GM19035 (cell line): ENCODE results near the gene IL3RA.
"Not testable (repeated sequence)": the region's sequence is repeated elsewhere in the genome, so short reads cannot be mapped to it uniquely, and the experiment has no call there.

Source experiments
- ATAC-seq: cut with Tn5 transposase; IDR thresholded peaks from one replicate; pipeline ENCODE4 v1.9.1; 2021; ENCODE audit not compliant: unreplicated experiment

The IL3RA gene

DNA sequence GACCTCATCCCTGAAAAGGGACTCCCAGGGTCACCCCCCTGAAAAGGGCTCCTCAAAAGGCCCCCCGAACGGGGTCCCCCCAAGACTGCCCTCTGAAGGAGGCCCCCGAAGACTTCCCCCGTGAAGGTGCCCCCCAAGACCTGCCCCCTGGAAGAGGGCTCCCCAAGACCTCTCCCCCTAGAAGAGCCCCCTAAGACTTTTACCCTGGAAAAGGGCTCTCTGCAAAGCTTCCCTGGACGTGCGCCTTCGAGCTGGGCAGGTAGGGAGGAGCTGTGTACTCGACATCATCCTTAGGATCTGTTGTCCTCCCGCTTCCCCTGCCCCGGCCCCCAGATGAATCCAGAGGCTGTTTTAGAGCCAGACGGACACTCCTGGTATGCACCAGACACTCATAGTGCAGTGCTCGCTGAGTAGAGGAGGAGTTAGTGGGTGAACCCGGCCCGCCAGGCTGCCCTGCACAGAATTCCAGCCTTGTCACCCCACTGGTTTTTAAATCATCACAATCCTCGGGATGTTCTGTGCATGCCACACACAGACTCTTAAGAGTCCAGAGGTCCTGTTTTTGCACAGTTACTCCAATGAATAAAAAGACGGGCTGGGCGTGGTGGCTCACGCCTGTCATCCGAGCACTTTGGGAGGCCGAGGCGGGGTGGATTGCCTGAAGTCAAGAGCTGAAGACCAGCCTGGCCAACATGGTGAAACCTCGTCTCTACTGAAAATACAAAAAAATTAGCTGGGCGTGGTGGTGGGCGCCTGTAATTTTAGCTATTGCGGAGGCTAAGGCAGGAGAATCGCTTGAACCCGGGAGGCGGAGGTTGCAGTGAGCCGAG, 61.1 kb downstream of the IL3RA start:
- ATAC-seq, result no peak

DNA sequence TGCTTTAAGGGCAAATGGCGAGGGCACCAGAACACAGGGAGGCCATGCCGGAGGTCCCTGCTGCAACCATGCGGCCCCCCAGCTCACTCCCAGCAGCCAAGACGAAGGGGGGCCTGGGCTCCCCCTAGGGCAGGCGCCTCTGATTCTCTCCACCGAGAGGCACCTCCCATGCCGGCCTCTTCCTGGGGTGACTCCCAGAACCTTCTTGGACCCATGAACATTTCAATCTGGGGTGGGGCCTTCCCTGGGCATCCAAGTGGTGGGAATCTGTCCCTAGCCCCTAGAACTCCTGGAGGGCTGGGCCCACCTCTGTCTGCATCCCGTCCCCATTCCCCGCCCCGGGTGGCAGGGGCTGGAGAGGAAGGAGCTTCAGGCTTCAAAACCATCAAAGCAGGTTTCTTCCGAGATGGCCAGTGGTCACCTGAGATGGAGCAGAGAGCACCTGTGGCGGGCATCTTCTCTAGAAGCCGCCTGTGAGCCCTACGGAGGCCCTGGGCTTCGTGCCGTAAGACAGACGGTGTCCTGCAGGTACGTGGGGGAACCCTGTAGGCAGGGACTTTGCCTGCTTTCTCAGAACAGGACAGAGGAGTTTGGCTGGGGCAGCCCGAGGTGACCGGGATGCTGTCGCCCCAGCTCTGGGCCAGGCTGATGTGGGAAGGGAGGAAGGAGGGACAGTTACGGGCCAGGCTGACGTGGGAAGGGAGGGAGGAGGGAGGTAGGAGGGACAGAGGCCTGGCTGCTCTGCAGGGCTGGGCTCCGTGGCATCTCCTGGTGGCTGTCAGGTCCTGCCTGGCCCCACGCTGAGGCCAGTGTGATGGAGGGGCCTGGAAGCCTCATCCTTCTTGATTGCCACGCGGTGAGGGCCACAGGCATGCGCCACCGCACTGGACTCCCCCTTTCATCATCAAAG, 62.1 kb downstream of the IL3RA start:
- no peak for ATAC-seq

DNA sequence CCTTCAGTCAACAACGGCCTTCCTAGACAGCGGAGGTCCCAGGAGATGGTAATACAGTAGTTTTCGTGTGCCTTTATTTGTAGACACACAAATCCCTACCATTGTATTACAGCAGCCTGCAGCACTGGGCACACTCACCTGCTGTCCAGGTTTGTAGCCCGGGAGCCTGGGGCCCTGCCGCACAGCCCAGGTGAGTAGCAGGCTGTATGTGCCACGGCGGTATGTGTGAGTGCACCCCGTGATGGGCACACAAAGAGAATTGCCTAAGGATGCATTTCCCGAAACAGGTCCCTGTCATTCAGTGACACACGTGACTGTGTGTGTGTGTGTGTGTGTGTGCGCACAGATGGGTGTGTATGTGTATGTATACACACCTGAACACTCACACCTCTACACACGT, 63.5 kb downstream of the IL3RA start:
- no peak for ATAC-seq

DNA sequence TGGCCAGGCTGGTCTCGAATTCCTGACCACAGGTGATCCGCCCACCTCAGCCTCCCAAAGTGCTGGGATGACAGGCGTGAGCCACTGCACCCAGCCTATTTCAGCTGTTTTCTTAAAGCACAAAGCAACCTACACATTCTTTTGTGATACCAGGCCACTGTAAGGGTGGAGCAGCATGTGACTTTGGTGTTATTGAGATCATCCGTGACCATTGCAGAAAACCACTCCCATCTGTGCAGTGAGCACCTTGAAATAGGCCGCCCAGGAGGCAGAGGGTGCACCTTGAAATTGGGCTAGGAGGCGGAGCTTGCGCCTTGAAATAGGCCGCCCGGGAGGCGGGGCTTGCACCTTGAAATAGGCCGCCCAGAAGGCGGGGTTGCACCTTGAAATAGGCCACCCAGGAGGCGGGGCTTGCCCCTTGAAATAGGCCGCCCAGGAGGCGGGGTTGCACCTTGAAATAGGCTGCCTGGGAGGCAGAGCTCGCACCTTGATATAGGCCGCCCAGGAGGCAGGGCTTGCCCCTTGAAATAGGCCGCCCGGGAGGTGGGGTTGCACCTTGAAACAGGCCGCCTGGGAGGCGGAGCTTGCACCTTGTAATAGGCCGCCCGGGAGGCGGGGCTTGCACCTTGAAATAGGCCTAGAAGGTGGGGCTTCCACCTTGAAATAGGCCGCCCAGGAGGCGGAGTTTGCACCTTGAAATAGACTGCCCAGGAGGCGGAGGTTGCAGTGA, 64.3 kb downstream of the IL3RA start:
- no peak for ATAC-seq

DNA sequence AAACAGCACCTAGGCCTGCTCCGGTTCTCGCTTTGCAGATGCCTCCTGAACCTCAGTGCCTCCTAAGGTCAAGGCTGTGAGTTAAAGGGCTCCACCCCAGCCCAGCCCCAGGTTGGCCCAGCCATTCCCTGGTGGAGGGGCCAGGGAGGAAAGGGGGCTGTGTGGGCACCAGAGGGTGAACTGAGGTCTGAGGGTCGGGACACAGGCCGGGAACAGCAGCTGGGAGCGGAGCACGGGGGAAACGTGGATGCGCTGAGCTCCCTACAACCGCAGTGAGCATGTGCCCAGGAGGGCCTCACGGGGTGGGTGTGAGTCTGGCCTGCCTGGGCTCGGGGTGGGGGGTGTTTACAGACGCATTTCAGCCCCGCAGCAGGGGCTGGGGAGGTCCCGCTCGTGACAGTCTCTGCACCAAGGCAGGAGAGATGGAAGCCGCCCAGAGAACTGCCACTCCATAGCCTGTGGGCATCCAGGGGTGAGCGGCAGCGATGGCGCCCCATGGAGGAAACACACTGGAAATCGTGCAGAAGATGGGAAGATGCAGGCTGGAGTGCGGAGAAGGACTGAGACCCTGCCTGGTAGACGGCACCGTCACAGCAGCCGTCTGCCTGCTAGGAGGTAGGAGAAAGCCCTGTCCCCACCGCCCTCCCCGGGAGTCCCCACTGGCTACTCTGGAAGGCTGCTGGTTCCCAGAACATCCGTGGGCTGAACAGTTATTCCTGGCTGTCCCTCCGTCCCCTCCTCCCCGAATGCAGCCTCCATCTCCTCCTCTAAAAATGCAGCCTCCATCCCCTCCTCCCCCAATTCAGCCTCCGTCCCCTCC, 65.2 kb downstream of the IL3RA start:
- ATAC-seq, result no peak

DNA sequence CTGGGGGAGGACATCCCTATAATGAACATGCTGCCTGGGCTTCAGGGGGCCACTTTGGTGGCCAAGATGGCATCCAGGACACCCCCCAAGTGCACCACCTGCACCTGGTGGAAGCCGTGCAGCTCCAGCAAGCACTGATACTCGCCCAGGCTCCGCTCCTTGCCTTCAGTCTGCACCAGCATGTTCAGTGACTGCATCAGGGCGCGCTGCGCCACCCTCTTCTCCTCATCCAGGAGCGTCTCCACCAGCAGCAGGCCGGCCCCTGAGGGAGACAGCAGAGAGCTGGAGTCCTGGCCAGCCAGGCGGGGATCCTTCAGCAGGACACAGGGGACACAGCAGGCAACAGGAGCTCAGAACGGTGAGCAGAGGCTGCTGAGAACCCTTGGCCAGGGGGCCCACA, 66.6 kb downstream of the IL3RA start:
- no peak for ATAC-seq

DNA sequence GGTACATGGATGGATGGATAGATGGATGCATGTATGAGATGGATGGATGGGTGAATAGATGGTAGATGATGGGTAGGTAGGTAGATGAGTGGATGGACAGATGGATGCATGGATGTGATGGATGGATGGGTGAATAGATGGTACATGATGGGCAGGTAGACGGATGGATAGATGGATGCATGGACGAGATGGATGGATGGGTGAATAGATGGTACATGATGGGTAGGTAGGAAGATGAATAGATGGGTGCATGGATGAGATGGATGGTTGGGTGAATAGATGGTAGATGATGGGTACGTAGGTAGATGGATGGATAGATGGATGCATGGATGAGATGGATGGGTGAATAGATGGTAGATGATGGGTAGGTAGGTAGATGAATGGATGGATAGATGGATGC, 67.3 kb downstream of the IL3RA start:
- ATAC-seq, result not testable (repeated sequence)

DNA sequence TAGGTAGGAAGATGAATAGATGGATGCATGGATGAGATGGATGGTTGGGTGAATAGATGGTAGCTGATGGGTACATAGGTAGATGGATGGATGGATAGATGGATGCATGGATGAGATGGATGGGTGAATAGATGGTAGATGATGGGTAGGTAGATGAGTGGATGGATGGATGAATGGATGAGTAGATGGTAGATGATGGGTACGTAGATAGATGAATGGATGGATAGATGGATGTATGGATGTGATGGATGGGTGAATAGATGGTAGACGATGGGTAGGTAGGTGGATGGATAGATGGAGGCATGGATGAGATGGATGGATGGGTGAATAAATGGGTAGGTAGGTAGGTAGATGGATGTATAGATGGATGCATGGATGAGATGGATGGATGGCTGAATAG, 69.2 kb downstream of the IL3RA start:
- not testable (repeated sequence) for ATAC-seq

DNA sequence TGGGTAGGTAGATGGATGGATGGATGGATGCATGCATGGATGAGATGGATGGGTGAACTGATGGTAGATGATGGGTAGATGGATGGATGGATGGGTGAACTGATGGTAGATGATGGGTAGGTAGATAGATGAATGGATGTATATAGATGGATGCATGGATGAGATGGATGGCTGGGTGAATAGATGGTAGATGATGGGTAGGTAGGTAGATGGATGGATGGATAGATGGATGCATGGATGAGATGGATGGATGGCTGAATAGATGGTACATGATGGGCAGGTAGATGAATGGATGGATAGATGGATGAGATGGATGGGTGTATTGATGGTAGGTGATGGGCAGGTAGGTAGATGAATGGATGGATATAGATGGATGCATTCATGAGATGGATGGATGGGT, 70.5 kb downstream of the IL3RA start:
- ATAC-seq, result no peak

DNA sequence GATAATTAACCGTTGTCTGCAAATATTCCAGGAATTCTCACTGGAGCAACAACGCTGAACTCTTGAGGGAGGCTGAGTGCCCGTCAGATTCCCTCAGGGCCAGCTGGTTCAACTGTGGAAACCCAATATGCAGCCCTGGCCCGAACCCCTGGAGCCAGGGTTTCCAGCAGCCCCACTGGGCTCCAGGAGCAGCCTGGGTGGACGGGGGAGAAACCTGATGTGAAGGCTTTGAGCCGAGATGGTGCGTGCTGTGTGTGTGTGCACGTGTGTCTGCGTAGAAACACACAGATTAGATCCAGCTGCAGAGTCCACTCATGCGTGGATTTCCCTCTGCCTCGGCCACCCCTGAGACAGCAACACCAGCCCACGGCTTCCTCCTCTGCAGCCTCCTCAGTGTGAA, 74.7 kb downstream of the IL3RA start:
- ATAC-seq, result no peak

DNA sequence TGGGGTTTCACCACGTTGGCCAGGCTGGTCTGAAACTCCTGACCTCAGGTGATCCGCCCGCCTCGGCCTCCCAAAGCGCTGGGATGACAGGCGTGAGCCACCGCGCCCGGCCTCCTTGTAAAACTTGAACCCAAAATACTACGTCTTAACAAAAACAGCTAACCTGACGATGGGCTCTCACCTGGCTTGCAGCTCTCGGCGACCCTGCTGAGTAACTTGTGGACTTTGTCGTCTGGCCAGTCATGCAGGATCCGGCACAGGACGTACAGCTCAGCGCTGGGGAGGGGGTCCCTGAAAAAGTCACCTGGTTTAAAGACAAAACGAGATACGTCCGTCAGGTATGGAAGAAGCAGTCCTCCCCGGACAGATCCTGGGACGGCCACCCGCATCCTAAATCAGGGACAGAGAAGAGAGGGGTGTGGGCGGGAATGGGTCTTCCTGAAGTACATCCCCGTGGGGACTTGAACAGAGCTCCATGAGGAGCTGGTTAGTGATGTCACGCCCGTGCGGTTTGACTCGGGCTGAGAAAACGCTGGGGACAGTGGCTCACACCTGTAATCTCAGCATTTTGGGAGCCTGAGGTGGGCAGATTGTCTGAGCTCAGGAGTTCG, 76.1 kb downstream of the IL3RA start:
- ATAC-seq, result no peak

DNA sequence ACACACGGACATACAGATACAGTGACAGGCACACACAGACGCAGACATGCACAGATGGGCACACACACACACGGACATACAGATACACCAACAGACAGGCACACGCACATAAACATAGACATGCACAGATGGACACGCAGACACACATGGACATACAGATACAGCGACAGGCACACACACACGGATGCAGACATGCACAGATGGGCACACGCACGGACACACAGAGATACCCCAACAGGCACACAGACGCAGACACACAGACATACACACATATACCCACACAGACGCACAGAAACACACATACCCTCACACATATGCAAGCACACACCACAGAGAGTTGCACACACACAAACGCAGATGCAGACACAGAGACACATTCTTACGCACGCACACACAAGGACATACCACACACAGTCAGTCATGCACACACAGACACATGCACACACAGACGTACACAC, 79.8 kb downstream of the IL3RA start:
- ATAC-seq, result no peak

DNA sequence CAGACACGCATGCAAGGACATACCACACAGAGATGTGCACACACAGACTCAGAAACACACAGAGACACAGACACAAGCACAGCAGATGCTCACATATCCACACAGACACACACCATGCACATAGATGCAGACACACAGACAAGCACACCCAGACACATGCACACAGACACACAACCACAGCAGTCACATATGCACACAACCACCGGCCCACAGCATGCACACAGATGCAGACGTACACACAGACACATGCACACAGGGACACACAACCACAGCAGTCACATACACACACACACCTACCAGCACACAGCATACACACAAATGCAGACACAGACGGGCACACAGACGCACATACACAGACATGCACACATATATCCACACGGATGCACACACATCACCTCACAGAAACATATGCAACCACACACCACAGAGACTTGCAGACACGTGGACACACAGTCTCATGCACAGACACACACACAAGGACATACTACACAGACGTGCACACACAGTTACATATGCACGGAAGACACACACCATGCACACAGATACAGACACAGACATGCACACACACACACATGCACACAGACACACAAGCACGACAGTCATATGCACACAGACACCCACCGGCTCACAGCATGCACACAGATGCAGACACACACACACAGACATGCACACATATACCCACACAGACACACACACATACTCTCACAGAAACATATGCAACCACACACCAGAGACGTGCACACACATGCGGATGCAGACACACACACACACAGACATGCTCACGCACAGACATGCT, 80.6 kb downstream of the IL3RA start:
- ATAC-seq, result no peak

DNA sequence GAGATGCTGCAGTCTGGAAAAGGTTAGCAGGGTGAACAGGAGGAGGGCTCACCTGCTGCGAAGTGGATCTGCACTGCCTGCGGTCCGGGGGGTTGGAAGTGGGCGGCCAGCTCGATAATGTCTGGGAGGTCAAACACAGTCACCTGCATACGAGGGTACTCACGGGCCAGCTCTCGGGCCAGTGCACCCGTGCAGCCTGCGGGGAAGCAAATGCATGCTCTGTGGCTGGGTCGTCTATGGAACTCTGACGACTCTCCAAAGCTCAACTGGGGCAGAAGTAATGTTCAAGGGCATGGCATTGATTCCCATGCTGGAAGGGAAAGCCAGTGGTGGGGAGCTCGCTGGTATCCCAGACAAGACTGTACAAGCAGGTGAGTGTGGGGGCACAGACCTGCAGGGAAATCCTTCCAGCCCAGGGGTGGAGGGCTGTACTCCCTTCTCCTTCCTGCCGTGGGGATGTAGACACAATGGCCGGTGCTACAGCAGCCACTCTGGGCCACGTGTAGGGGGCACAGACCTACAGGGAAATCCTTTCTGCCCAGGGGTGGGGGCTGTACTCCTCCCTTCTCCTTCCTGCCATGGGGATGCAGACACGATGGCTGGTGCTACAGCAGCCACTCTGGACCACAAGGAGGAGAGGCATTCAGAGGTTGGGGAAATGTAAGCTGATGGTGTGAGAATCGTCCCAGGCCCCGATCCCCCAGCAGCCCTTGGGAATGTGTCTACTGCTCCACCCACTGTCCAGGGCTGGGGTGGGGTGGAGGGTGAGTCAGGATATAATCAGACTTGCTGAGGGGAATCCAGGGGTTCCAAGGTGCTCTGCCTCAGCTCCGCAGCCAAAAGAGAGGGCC, 81.6 kb downstream of the IL3RA start:
- ATAC-seq, result no peak

DNA sequence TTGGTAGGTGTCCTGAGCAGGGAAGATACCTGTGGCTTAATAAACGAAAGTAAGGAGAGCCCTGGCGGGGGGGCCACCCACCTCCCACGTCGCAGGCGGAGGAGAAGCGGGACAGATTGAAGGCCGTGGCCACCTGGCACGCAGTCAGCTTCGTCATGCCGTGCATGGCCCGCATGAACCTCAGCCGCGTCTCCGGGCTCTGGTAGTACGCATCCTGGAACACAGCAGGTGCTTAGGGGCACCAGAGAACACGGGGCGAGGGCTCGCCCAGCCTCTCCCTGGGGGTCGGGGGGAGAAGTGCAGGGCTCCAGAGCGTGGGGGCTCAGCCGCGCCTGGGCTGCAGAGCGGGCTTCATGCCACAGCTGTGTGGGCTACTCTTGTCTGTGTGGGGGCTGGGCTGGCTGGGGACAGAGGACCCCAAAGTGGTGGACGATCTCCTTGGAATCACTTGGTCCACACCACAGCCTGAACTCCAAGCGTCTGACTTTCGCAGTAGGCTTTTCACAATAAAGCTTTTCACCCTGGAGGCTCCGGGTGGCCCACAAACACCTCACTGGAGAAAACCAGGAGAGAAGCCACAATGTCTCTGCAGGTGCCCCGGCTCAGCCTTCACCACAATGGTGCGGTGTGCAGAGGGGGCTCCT, 82.4 kb downstream of the IL3RA start:
- no peak for ATAC-seq

DNA sequence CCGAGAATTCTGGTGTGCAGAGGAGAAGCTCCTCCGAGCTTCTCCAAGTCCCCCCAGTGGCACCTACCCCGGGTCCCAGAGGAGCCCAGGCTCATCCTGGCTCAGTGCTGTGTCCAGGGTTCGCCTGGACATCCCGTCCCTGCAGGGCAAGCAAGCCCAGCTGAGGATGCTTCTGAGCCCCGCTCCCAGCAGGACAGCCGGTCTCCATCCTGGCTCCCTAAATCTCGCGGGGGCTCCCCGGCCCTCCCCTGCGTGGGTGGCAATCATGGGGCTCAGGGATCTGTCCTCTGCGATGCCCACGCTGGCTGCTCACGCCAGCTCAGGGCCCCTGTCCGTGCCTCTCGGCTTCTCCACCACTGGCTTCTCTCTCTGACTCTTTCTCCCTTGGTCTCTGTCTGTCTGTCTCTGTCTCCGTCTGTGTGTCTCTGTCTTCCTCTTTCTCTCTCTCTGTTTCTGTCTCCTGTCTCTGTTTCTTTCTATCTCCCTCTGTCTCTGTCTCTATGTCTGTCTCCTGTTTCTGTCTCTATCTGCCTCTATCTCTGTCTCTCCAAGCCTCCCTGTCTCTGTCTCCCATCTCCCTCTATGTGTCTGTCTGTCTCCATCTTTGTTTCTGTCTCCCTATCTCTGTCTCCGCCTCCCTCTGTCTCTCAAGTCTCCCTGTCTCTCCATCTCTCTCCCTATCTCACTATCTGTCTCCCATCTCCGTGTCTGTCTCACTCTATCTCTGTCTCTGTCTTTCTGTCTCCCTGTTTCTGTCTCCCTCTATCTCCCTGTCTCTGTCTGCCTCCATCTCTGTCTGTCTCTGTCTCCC, 83.2 kb downstream of the IL3RA start:
- no peak for ATAC-seq

DNA sequence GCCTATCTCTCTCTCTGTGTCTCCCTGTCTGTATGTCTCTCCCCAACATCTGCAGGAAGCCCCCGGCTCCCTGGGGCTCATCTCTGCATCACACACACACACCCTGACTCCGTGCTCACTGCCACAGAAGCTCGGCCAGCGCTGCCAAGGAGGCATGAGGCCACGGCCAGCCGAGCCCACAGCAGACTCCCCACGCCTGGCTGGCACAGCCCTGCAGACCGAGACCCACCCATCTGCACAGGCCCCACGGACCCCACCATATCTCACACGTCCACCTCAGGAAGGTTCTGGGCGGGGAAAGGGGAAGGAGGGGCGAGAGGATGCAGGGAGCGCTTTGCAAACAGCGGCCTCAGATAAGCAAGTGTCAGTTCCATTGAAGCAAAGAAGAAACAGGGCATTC, 83.8 kb downstream of the IL3RA start:
- ATAC-seq, result no peak
